Liver (tissue), 9 donors: ENCODE measurements around the gene TMEM184A. TPM values are rescaled to one million over a fixed set of nuclear protein-coding genes. Genes with fewer than 3 reads are reported as not detected.

Source experiments
- DNase-seq: peaks from one replicate; pipeline ENCODE4 v3.0.0-alpha.2; 2017; ENCODE audit warnings: low spot score
- H3K27ac ChIP-seq, 2 donors: one replicate each; pipeline ENCODE4 v1.7.0; 2013; ENCODE audit warnings: inconsistent platforms in 2 of 2, low read length in 2 of 2, control low read depth in 1 of 2, low read depth in 1 of 2, mild to moderate bottlenecking in 1 of 2
- H3K27me3 ChIP-seq, 4 donors: one replicate each; pipeline versions ENCODE4 v1.6.1 to v1.7.0; 2013; ENCODE audit warnings: low read length in 3 of 4, inconsistent platforms in 1 of 4, mild to moderate bottlenecking in 1 of 4, moderate library complexity in 1 of 4; ENCODE audit not compliant: control insufficient read depth in 4 of 4, insufficient read depth in 4 of 4
- H3K36me3 ChIP-seq, 4 donors: one replicate each; pipeline versions ENCODE4 v1.6.1 to v1.7.0; 2013; ENCODE audit warnings: low read length in 3 of 4, mild to moderate bottlenecking in 3 of 4, low read depth in 1 of 4, moderate library complexity in 1 of 4; ENCODE audit not compliant: control insufficient read depth in 4 of 4, insufficient read depth in 3 of 4
- H3K4me1 ChIP-seq, 4 donors: one replicate each; pipeline versions ENCODE4 v1.6.1 to v1.7.0; 2013; ENCODE audit warnings: low read length in 3 of 4, mild to moderate bottlenecking in 3 of 4, moderate library complexity in 1 of 4; ENCODE audit not compliant: control insufficient read depth in 4 of 4, insufficient read depth in 4 of 4
- H3K4me3 ChIP-seq, 3 donors: one replicate each; pipeline versions ENCODE4 v1.6.1 to v1.7.0; 2013; ENCODE audit warnings: low read length in 3 of 3, control low read depth in 1 of 3, low read depth in 1 of 3, mild to moderate bottlenecking in 1 of 3
- H3K9ac ChIP-seq, 2 donors: one replicate each; pipeline ENCODE4 v1.7.0; 2013; ENCODE audit warnings: low read length in 2 of 2, mild to moderate bottlenecking in 2 of 2, moderate library complexity in 2 of 2, control low read depth in 1 of 2, low read depth in 1 of 2
- H3K9me3 ChIP-seq, 4 donors: one replicate each; pipeline versions ENCODE4 v1.6.1 to v1.7.0; 2013; ENCODE audit warnings: low read length in 3 of 4; ENCODE audit not compliant: control insufficient read depth in 4 of 4
- ATF3 ChIP-seq: IDR thresholded peaks from 2 replicates; pipeline ENCODE4 v1.6.1; 2016; ENCODE audit warnings: antibody characterized with exemption
- CTCF ChIP-seq: fragments of 150-350 bp; IDR thresholded peaks from 2 replicates; pipeline ENCODE4 v1.5.1; 2017; ENCODE audit warnings: improper control_type of control experiment, low read depth, low read length; ENCODE audit not compliant: missing input control
- EGR1 ChIP-seq, 2 donors: IDR thresholded peaks; 2 replicates each; pipeline ENCODE4 v1.6.1; 2016 to 2018; ENCODE audit warnings: antibody characterized with exemption in 2 of 2, low read depth in 2 of 2
- FOXA1 ChIP-seq: IDR thresholded peaks from 2 replicates; pipeline ENCODE4 v1.6.1; 2016; ENCODE audit warnings: antibody characterized with exemption
- FOXA2 ChIP-seq: IDR thresholded peaks from 2 replicates; pipeline ENCODE4 v1.6.1; 2016; ENCODE audit warnings: antibody characterized with exemption
- GABPA ChIP-seq, 2 donors: IDR thresholded peaks in 1 of 2; conservative IDR thresholded peaks in 1 of 2; 2 replicates each; pipeline ENCODE4 v1.6.1; 2016; ENCODE audit warnings: antibody characterized with exemption in 2 of 2, mild to moderate bottlenecking in 1 of 2, moderate library complexity in 1 of 2
- HNF4A ChIP-seq, 2 donors: conservative IDR thresholded peaks; 2 replicates each; pipeline ENCODE4 v1.6.1; 2016; ENCODE audit warnings: antibody characterized with exemption in 2 of 2, mild to moderate bottlenecking in 2 of 2
- HNF4G ChIP-seq: IDR thresholded peaks from 2 replicates; pipeline ENCODE4 v1.6.1; 2016; ENCODE audit warnings: antibody characterized with exemption
- JUND ChIP-seq, 2 donors: IDR thresholded peaks; 2 replicates each; pipeline ENCODE4 v1.6.1; 2016; ENCODE audit warnings: antibody characterized with exemption in 2 of 2
- MAX ChIP-seq: IDR thresholded peaks from 2 replicates; pipeline ENCODE4 v1.6.1; 2016; ENCODE audit warnings: antibody characterized with exemption
- NR2F2 ChIP-seq: IDR thresholded peaks from 2 replicates; pipeline ENCODE4 v1.6.1; 2016; ENCODE audit warnings: antibody characterized with exemption
- RAD21 ChIP-seq, 2 donors: IDR thresholded peaks; 2 replicates each; pipeline ENCODE4 v1.6.1; 2016; ENCODE audit warnings: antibody characterized with exemption in 2 of 2, mild to moderate bottlenecking in 2 of 2
- REST ChIP-seq: IDR thresholded peaks from 2 replicates; pipeline ENCODE4 v1.6.1; 2016; ENCODE audit warnings: antibody characterized with exemption, mild to moderate bottlenecking
- RXRA ChIP-seq, 2 donors: IDR thresholded peaks; 2 replicates each; pipeline ENCODE4 v1.6.1; 2017 to 2018; ENCODE audit warnings: antibody characterized with exemption in 2 of 2, mild to moderate bottlenecking in 1 of 2
- SP1 ChIP-seq: IDR thresholded peaks from 2 replicates; pipeline ENCODE4 v1.6.1; 2018; ENCODE audit warnings: antibody characterized with exemption, mild to moderate bottlenecking
- TAF1 ChIP-seq: conservative IDR thresholded peaks from 2 replicates; pipeline ENCODE4 v1.6.1; 2016; ENCODE audit warnings: antibody characterized with exemption, mild to moderate bottlenecking
- YY1 ChIP-seq: IDR thresholded peaks from 2 replicates; pipeline ENCODE4 v1.6.1; 2016; ENCODE audit warnings: antibody characterized with exemption, mild to moderate bottlenecking
- ZBTB33 ChIP-seq: IDR thresholded peaks from 2 replicates; pipeline ENCODE4 v1.6.1; 2016; ENCODE audit warnings: antibody characterized with exemption
- WGBS: extraction: QIAGEN DNeasy Blood & Tissue Kit; methylation state at CpG from one replicate; pipeline ENCODE4 v1.1.7; 2013; 5-methylcytosine and 5-hydroxymethylcytosine counted together
- polyA plus RNA-seq, 2 donors: library from polyadenylated mRNA; stranded (reverse) in 1 of 2; unstranded in 1 of 2; fragments of 200-250 nt in 1 of 2; fragments of >200 nt in 1 of 2; fragmentation: Nextera tagmentation in 1 of 2; extraction: Ambion mirVana in 1 of 2; gene quantifications; one replicate each; pipeline versions ENCODE4 v1.2.1 to v1.2.3, GENCODE V29; 2013 to 2015
- total RNA-seq, 2 donors: library from RNA; depleted of rRNA; stranded (reverse); fragments of >200 nt; gene quantifications; one replicate each; pipeline ENCODE4 v1.2.3, GENCODE V29; 2014
- donor health status: healthy.
- donor health status: healthy.
- donor health status: healthy.
- donor health status: healthy.
- donor health status: healthy.

Gene TMEM184A
- total and polyA plus RNA-seq, 4 donors, result 1.6 to 12.6 (median 11.4) TPM

- Histone ChIP-seq H3K36me3 (no peaks in the 10 kb centered on the region), H3K27ac (no peak overlapping the region)
- 81% methylated on average over 30 of the region's 30 CpGs for WGBS
Observed at GRCh38 chr7:1511444-1512422, 44.3 kb downstream of the TMEM184A start.

GRCh38 chr7:1510780-1511154, 45.2 kb downstream of the TMEM184A start:
- H3K4me1 ChIP-seq, result peaks cover 0 to 5% (median 4%) of the 10 kb centered on the region in 4 donors
- TF ChIP-seq EGR1 (IDR thresholded peaks at IDR 0.05; ENCODE audit: low read depth in 2 of 2), result no peak
- TF ChIP-seq RXRA (IDR thresholded peaks at IDR 0.05), result no peak
- TF ChIP-seq MAX, result no peak
- TF ChIP-seq YY1, result no peak
- TF ChIP-seq GABPA (IDR thresholded peaks at IDR 0.05 in 1 of 2, conservative IDR thresholded peaks at IDR 0.05 in 1 of 2), result no peak
- TF ChIP-seq JUND (IDR thresholded peaks at IDR 0.05), result no peak
- no peak for TF ChIP-seq FOXA2
- TF ChIP-seq ATF3, result no peak
- no peak for TF ChIP-seq TAF1
- TF ChIP-seq SP1, result no peak
- no peak for TF ChIP-seq RAD21 (IDR thresholded peaks at IDR 0.05)
- no peak for TF ChIP-seq ZBTB33
- TF ChIP-seq HNF4A (conservative IDR thresholded peaks at IDR 0.05), result no peak
- TF ChIP-seq REST, result no peak
- TF ChIP-seq FOXA1, result no peak
- no peak for TF ChIP-seq HNF4G
- TF ChIP-seq NR2F2, result no peak
- no peak for TF ChIP-seq CTCF
- no peaks in the 10 kb centered on the region for H3K9me3 ChIP-seq
- no peak overlapping the region for H3K4me3 ChIP-seq
- no peaks in the 10 kb centered on the region for H3K27me3 ChIP-seq
- H3K9ac ChIP-seq, result no peak overlapping the region
- no peaks in the 10 kb centered on the region for H3K36me3 ChIP-seq
- no peak for DNase-seq
- no peak overlapping the region for H3K27ac ChIP-seq
- 82% methylated on average over 16 of the region's 16 CpGs for WGBS

More at GRCh38 chr7:1511444-1512422, 44.3 kb downstream of the TMEM184A start:
- TF ChIP-seq CTCF, result no peak
- TF ChIP-seq YY1, result no peak
- H3K9me3 ChIP-seq, result no peaks in the 10 kb centered on the region
- peaks cover 0 to 3% (median 3%) of the 10 kb centered on the region in 4 donors for H3K4me1 ChIP-seq
- H3K9ac ChIP-seq, result no peak overlapping the region
- no peak overlapping the region for H3K4me3 ChIP-seq
- no peaks in the 10 kb centered on the region for H3K27me3 ChIP-seq
- no peak for DNase-seq
